Type B pancreatic cell (in vitro differentiated cells): Measurements from ENCODE around the gene ACSS1. TPM values are rescaled to one million over a fixed set of nuclear protein-coding genes. Genes with fewer than 3 reads are reported as not detected.

Experiments
- DNase-seq: peaks from one replicate; pipeline ENCODE4 v3.0.0; 2021; ENCODE audit warnings: mixed read lengths; ENCODE audit not compliant: unreplicated experiment; ENCODE audit errors: extremely low spot score
- H3K27ac Mint-ChIP-seq: 2 replicates; pipeline ENCODE4 v1.8.0; 2021; ENCODE audit warnings: mild to moderate bottlenecking, mixed read lengths
- H3K27me3 Mint-ChIP-seq: 2 replicates; pipeline ENCODE4 v1.8.0; 2021; ENCODE audit warnings: mixed read lengths
- H3K36me3 Mint-ChIP-seq: 2 replicates; pipeline ENCODE4 v1.8.0; 2021; ENCODE audit warnings: mixed read lengths
- H3K4me1 Mint-ChIP-seq: one replicate; pipeline ENCODE4 v1.8.0; 2021; ENCODE audit warnings: mixed read lengths; ENCODE audit not compliant: unreplicated experiment
- H3K4me3 Mint-ChIP-seq: 2 replicates; pipeline ENCODE4 v1.8.0; 2021; ENCODE audit warnings: mild to moderate bottlenecking, mixed read lengths
- H3K9me3 Mint-ChIP-seq: 2 replicates; pipeline ENCODE4 v1.8.0; 2021; ENCODE audit warnings: mixed read lengths
- total RNA-seq: library from RNA; stranded (reverse); gene quantifications from 2 replicates; pipeline ENCODE4 v1.2.1, GENCODE V29; 2021; ENCODE audit warnings: low replicate concordance
- TF ChIP-seq, protein P1 (sequence below): fragments of 200-600 bp; sonication (generic); conservative IDR thresholded peaks from 2 replicates; pipeline ENCODE4 v1.5.0; 2021; ENCODE audit warnings: antibody characterized with exemption, mild to moderate bottlenecking

Gene ACSS1
- total RNA-seq, 1 donor from 2014 or later, result 27.5 TPM

DNA sequence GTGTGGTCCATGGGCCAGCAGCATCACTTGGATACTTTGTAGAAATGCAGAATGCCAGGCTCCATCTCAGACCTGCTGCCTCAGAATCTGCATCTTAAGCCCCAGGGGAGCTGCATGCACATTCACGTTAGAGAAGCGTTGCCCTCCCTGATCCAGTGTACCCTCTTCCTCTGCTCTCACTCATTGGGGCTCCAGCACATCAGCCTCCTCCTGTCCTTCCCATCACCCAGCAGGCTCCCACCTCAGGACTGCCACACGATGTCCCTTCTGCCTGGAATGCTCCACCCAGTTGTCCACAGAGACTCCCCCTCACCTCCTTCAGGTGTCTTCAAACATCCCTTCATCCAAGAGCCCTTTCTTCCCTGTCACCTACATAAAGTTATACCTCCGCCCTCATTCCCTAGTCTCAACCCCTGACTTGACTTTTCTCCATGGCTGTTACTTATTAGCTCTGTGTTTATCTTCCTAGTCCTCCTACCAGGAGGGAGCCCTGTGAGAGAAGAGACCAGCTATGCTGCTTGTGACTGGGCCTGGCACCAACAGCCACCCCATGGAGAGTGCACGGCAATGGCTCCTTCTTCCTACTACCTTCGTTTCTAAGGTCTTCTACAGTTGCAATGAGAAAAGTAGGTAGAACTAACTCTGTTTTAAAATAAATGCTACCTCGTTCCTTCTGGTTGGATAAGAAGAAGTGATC lies 3.3 kb upstream of the ACSS1 start:
- Mint-ChIP-seq H3K27me3 (peaks cover 69% of the 10 kb centered on the region), H3K9me3 (no peaks in the 10 kb centered on the region), H3K4me1 (peaks cover 10% of the 10 kb centered on the region), H3K4me3 (peak overlapping the region; percentile 26), H3K27ac (no peak overlapping the region), H3K36me3 (no peaks in the 10 kb centered on the region)
- DNase-seq, result no peak
- TF ChIP-seq, protein P1, sequence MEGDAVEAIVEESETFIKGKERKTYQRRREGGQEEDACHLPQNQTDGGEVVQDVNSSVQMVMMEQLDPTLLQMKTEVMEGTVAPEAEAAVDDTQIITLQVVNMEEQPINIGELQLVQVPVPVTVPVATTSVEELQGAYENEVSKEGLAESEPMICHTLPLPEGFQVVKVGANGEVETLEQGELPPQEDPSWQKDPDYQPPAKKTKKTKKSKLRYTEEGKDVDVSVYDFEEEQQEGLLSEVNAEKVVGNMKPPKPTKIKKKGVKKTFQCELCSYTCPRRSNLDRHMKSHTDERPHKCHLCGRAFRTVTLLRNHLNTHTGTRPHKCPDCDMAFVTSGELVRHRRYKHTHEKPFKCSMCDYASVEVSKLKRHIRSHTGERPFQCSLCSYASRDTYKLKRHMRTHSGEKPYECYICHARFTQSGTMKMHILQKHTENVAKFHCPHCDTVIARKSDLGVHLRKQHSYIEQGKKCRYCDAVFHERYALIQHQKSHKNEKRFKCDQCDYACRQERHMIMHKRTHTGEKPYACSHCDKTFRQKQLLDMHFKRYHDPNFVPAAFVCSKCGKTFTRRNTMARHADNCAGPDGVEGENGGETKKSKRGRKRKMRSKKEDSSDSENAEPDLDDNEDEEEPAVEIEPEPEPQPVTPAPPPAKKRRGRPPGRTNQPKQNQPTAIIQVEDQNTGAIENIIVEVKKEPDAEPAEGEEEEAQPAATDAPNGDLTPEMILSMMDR, result no peak

DNA sequence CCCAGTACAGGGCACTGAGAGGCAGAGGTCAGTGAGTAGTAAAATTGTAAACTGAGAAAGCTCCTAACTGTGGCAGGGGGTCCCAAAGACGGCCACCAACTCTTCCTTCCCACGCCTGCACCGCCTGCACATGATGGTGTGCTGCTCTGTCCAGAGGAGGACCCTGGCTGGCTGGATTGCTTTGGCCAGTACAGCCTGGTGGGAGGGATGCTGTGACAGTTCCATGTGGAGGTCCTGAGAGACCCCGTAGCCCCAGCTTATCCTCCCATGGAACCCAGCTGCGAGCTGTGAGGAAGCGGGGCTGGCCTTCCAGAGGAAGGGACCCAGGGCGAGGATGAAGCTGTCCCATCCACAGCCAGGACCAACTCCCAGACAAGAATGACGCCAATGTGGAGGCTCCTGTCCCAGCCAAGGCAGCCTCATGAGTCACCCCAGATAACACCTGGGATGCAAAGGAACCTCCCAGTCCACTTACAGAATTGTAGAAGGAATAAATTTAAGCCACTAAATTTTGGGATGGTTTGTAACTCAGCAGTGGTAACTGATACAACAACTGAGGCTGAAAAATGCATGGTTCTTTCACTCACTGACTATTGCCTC lies 2.0 kb upstream of the ACSS1 start:
- Mint-ChIP-seq H3K4me3 (no peak overlapping the region), H3K9me3 (no peaks in the 10 kb centered on the region), H3K27ac (peak overlapping the region; percentile 63), H3K4me1 (peaks cover 5% of the 10 kb centered on the region), H3K27me3 (peaks cover 66% of the 10 kb centered on the region), H3K36me3 (no peaks in the 10 kb centered on the region)
- TF ChIP-seq, protein P1, result no peak
- DNase-seq, result no peak

DNA sequence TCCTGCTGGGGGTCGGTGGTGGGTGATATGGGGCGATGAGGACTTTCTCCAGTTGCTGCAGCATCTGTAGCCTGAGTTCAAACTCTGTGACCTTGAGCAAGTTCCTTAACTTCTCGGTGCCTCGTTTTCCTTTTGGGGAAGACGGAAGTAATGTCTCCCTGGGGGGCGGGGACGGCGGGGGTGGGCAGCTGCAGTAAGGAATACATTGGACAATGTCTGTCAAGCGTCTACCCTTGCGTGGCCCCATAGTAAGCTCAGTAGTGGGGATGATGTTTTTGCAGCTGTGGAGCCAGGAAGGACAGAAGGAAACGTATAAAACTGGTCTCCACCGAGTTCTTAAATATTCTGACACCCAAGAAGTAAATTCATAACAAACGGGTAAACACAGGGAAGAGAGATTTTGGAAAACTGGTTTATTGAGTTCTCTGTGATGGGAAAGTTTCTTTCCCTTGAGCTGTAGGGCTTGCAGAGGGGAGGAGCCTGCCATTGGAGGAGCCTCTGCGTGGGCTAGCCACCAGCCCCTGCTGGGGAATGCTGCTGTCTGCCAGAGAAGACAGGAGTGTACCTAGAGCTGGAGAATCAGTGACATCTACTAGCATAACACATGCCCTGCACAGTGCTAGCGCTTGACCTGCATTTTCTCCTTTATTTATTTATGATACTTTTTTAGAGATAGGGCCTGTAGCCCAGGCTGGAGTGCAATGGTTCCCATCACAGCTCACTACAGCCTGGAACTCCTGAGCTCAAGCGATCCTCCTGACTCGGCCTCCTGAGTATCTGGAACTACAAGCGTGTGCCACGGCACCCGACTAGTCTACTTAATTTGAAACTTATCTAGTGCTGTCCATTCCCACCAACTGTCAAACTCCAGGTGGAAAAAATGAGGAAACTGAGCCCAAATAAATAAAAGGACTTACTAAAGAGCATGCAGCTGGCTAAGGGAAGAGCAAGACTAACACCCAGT lies 1.2 kb upstream of the ACSS1 start:
- H3K4me1 Mint-ChIP-seq, result peaks cover 9% of the 10 kb centered on the region
- H3K27ac Mint-ChIP-seq, result peak overlapping the region; percentile 63
- no peaks in the 10 kb centered on the region for H3K9me3 Mint-ChIP-seq
- no peaks in the 10 kb centered on the region for H3K36me3 Mint-ChIP-seq
- H3K4me3 Mint-ChIP-seq, result peak overlapping the region; percentile 76
- DNase-seq, result no peak
- TF ChIP-seq, protein P1, result peak; percentile 35
- H3K27me3 Mint-ChIP-seq, result peaks cover 58% of the 10 kb centered on the region

DNA sequence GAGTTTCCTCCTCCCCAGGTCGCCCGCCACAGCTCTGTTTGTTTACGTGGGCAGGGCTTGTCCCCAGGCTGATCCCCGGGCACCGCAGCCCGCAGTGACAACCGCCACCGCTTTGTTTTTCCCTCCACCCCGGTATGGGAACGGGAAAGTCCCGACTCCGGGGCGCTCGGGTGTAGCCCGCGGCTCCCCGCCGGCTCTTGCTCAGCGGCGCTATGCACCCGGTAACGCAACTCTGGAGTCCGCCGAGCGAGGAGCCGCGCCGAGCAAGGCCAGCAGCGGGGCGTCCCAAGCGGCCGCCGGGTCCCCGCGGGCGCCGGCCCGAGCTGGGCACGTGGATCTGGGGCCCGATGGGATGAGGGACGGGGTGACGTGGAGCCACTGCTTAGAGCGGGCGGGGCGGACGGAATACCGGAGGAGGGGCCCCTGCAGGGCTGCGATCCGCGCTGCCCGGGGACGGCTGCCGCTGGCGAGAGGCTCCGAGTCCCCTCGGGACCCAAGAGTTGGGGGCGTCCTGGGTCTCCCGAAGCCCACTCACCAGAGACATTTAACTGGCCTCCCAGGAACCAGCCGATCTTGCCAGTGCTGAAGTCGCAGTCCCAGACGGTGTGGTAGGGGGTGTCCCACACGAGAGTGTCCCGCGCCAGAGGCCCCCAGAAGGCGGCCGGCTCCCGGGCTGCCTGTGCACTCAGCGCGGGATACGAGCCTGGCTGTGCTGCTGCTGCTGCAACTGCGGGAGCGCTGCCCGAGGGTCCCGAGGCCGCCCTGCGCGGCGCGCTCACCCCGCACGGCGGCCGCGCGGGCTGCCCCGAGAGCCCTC lies 497 bp downstream of the ACSS1 start:
- Mint-ChIP-seq H3K4me1 (peaks cover 19% of the 10 kb centered on the region), H3K27ac (peak overlapping the region; percentile 67), H3K4me3 (peak overlapping the region; percentile 86), H3K27me3 (peaks cover 41% of the 10 kb centered on the region), H3K9me3 (no peaks in the 10 kb centered on the region), H3K36me3 (no peaks in the 10 kb centered on the region)
- TF ChIP-seq, protein P1, result no peak
- DNase-seq, result no peak

DNA sequence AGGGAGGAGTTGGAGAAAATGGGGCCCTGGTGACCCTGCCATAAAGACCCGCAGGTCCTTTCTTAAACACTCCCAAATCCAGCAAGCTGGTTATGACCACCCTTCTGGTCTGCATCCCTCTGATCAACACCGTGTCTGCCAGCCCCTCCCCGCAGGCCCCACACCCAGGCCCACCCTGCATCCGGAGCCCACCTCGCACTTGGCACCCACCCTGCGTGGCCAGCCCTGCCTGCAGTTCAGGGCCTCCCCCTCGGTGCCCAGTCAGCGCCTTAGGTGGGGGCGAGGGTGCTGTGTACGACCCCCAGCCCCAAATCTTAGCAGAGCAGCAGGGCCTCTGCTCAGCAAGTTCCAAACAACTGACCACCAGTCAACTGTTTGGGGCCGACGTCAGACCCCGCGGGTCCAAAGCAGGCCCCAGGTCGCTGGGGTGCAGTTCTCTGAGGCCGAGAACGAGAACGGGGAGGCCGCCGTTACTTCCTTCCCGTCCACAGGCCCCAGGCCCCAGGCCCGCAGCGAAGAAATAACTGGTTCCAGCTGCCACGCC lies 1.2 kb downstream of the ACSS1 start:
- Mint-ChIP-seq H3K27me3 (peaks cover 35% of the 10 kb centered on the region), H3K4me1 (peaks cover 24% of the 10 kb centered on the region), H3K36me3 (no peaks in the 10 kb centered on the region), H3K27ac (peak overlapping the region; percentile 67), H3K9me3 (no peaks in the 10 kb centered on the region), H3K4me3 (peak overlapping the region; percentile 86)
- TF ChIP-seq, protein P1, result no peak
- no peak for DNase-seq
